ENCODE measurements around the gene FAM170B. TPM values are rescaled to one million over a fixed set of nuclear protein-coding genes. Genes with fewer than 3 reads are reported as not detected.

The FAM170B gene
- total and polyA plus RNA-seq, 2 of the 4 experiments (the other 2 are of a cell fraction), result not detected

DNA sequence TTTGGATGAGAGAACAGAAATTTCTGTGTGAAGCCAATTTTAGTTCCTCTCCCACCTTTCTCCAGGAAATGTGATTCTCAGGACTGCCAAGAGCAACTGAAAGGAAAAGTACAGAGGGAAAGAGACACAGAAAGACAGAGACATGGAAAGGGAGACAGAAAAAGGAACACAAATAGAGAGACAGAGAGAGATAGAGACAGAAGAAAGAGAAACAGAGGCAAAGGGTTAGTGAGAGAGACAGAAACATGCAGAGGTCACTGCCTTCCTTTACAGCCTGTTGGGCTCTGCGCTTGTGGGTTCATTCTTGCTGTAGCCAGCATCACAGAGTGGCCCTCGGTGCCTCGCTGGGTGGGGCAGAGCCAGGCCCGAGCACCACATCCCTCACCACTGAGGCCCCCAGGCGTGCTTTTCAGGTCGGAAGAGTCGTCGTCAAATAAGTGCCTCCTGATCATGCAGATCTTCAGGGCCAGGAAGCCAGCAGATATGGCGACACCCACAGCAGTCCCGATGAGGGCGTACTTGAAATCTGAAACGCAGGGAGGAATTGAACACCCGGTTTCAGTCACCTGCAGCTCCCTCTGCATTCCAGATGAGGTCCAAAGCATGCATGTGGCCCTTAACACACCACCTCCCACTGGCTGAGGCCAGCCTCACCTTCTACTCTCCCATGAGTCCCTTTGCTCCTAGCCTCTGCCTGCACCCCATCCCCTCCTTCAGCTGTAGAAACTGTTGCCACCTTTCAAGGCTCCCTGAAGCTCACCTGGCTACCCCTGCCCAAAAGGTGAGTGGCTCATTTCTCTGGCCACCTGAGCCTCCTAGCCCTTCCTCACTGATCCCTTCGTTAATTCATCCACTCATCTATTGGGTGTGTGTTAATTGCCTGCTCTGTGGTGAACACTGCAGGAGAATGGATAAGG lies 32.9 kb upstream of the FAM170B start:
- Histone ChIP-seq H4K91ac (ENCODE audit: insufficient read depth, low read depth, low read length) (no peak overlapping the region), H4K8ac (ENCODE audit: low read depth in 2 of 2, low read length in 2 of 2) (no peak overlapping the region), H2BK120ac (ENCODE audit: low read depth, low read length) (no peak overlapping the region), H3K23ac (ENCODE audit: low read depth, low read length) (no peak overlapping the region), H3K4me3 (ENCODE audit: insufficient read depth, low read depth, low read length) (no peak overlapping the region), H3K4me2 (ENCODE audit: low read depth, low read length) (no peak overlapping the region), H3K27ac (ENCODE audit: insufficient read depth, low read length) (no peak overlapping the region), H4K20me1 (ENCODE audit: insufficient read depth, low read length) (no peaks in the 10 kb centered on the region), H4K5ac (ENCODE audit: low read depth, low read length) (no peak overlapping the region), H2BK15ac (ENCODE audit: low read depth, low read length) (no peak overlapping the region), H3K79me1 (ENCODE audit: low read depth in 1 of 2, low read length in 2 of 2) (no peaks in the 10 kb centered on the region), H3K9me3 (ENCODE audit: control insufficient read depth, insufficient read depth, low read length) (no peaks in the 10 kb centered on the region), H2AK9ac (replicated peaks; ENCODE audit: low read depth, low read length, poor library complexity) (no peak overlapping the region), H3K9me1 (ENCODE audit: insufficient read depth, low read length) (peaks cover 7% of the 10 kb centered on the region; the same call in 1 of the 2 replicates), H2BK5ac (ENCODE audit: low read depth, low read length, poor library complexity, severe bottlenecking) (no peak overlapping the region), H2AK5ac (ENCODE audit: low read depth, low read length) (no peak overlapping the region), H3K4me1 (ENCODE audit: control insufficient read depth, insufficient read depth, low read length) (peaks cover 5% of the 10 kb centered on the region), H3K27me3 (ENCODE audit: control insufficient read depth, insufficient read depth, low read length) (no peaks in the 10 kb centered on the region), H2AFZ (replicated peaks; ENCODE audit: low read length, poor library complexity) (no peak overlapping the region), H3K14ac (replicated peaks; ENCODE audit: low read depth, low read length) (no peak overlapping the region), H3K18ac (ENCODE audit: low read depth, low read length) (no peak overlapping the region), H3K4ac (ENCODE audit: low read depth, low read length) (no peak overlapping the region; the same call in 1 of the 2 replicates), H3K9ac (ENCODE audit: low read depth, low read length) (no peak overlapping the region), H3K56ac (ENCODE audit: extremely low read depth, insufficient read depth, low read length) (no peak overlapping the region), H3K36me3 (ENCODE audit: control insufficient read depth, insufficient read depth, low read length) (no peaks in the 10 kb centered on the region), H2BK20ac (ENCODE audit: low read depth, low read length) (no peak overlapping the region)
- POLR2A ChIA-PET (ENCODE audit: unreplicated experiment), result no interaction called here
- WGBS, 2 experiments (ENCODE audit: extremely low coverage in 2 of 2, insufficient read length in 1 of 2), result 87% methylated on average over 11 of the region's 14 CpGs; no CpG with 5 or more reads in 1 of the 2 experiments
- in situ Hi-C loops (cut with MboI; ENCODE audit: low sequenced_read_pairs), result no loop called here
- BruUV-seq (replicated peaks), result no TSS peak
- dilution Hi-C loops (cut with HindIII; ENCODE audit: low sequenced_read_pairs, unreplicated experiment), result no loop called here
- ATAC-seq (ENCODE audit: low read depth), result no peak
- intact Hi-C loops (cut with micrococcal nuclease), result loop anchor here (10.0 kb wide), 1 partner anchor 348 kb away; no protein-coding TSS in a partner anchor
- CTCF ChIA-PET, result no interaction called here
- no peak for DNase-seq
- TF ChIP-seq FOS (IDR thresholded peaks at IDR 0.05; ENCODE audit: low read depth, low read length) (no peak), POLR2A (IDR thresholded peaks at IDR 0.05; ENCODE audit: low read depth, low read length) (no peak), BHLHE40 (IDR thresholded peaks at IDR 0.05; ENCODE audit: low read depth, low read length) (no peak), CEBPB (IDR thresholded peaks at IDR 0.05; ENCODE audit: low read depth, low read length) (no peak), NFE2L2 (IDR thresholded peaks at IDR 0.05; ENCODE audit: low read depth, low read length) (no peak), MAFK (IDR thresholded peaks at IDR 0.05; ENCODE audit: low read depth, low read length) (no peak), RCOR1 (IDR thresholded peaks at IDR 0.05; ENCODE audit: insufficient replicate concordance, low read length) (no peak), SMC3 (IDR thresholded peaks at IDR 0.05; ENCODE audit: low read depth, low read length) (no peak), RAD21 (IDR thresholded peaks at IDR 0.05; ENCODE audit: low read length) (no peak), CHD1 (IDR thresholded peaks at IDR 0.05; ENCODE audit: low read depth, low read length) (no peak), MXI1 (IDR thresholded peaks at IDR 0.05; ENCODE audit: borderline replicate concordance, low read depth, low read length) (no peak), RFX5 (IDR thresholded peaks at IDR 0.05; ENCODE audit: low read depth, low read length) (no peak)
- TF ChIP-seq, protein P1, sequence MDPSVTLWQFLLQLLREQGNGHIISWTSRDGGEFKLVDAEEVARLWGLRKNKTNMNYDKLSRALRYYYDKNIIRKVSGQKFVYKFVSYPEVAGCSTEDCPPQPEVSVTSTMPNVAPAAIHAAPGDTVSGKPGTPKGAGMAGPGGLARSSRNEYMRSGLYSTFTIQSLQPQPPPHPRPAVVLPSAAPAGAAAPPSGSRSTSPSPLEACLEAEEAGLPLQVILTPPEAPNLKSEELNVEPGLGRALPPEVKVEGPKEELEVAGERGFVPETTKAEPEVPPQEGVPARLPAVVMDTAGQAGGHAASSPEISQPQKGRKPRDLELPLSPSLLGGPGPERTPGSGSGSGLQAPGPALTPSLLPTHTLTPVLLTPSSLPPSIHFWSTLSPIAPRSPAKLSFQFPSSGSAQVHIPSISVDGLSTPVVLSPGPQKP (IDR thresholded peaks at IDR 0.05; ENCODE audit: borderline replicate concordance, low read depth, low read length), result no peak
- TF ChIP-seq, protein P2, sequence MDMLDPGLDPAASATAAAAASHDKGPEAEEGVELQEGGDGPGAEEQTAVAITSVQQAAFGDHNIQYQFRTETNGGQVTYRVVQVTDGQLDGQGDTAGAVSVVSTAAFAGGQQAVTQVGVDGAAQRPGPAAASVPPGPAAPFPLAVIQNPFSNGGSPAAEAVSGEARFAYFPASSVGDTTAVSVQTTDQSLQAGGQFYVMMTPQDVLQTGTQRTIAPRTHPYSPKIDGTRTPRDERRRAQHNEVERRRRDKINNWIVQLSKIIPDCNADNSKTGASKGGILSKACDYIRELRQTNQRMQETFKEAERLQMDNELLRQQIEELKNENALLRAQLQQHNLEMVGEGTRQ (IDR thresholded peaks at IDR 0.05; ENCODE audit: low read depth, low read length), result no peak
- TF ChIP-seq, protein P3, sequence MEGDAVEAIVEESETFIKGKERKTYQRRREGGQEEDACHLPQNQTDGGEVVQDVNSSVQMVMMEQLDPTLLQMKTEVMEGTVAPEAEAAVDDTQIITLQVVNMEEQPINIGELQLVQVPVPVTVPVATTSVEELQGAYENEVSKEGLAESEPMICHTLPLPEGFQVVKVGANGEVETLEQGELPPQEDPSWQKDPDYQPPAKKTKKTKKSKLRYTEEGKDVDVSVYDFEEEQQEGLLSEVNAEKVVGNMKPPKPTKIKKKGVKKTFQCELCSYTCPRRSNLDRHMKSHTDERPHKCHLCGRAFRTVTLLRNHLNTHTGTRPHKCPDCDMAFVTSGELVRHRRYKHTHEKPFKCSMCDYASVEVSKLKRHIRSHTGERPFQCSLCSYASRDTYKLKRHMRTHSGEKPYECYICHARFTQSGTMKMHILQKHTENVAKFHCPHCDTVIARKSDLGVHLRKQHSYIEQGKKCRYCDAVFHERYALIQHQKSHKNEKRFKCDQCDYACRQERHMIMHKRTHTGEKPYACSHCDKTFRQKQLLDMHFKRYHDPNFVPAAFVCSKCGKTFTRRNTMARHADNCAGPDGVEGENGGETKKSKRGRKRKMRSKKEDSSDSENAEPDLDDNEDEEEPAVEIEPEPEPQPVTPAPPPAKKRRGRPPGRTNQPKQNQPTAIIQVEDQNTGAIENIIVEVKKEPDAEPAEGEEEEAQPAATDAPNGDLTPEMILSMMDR (conservative IDR thresholded peaks at IDR 0.05; ENCODE audit: low read depth, low read length), result no peak

All from IMR-90 (cell line).